ENCODE data around the gene KBTBD4. TPM values are rescaled to one million over a fixed set of nuclear protein-coding genes. Genes with fewer than 3 reads are reported as not detected.

Gene KBTBD4
- total and polyA plus RNA-seq, 2 of the 13 experiments (the other 11 are each of a cell fraction or from before 2014, with no cell fraction given): 8.5 to 12.8 TPM

GRCh38 chr11:47552566-47553405 is 26.0 kb downstream of the KBTBD4 start, which contains the start of gene CELF1 (continued):
- TF ChIP-seq ZNF230 (CRISPR knock-in tag; IDR thresholded peaks at IDR 0.05) (peak; percentile 56; the same call in 1 of the 2 replicates), NONO (IDR thresholded peaks at IDR 0.05) (no peak), NONO (CRISPR knock-in tag; conservative IDR thresholded peaks at IDR 0.05) (peak; percentile 93), KAT7 (CRISPR knock-in tag; IDR thresholded peaks at IDR 0.05; ENCODE audit: borderline replicate concordance) (peak; percentile 59; the same call in 1 of the 2 replicates), PAX8 (CRISPR knock-in tag; IDR thresholded peaks at IDR 0.05; ENCODE audit: borderline replicate concordance) (no peak), SIN3A (IDR thresholded peaks at IDR 0.05; ENCODE audit: borderline replicate concordance, low read depth, low read length) (peak; percentile 53; the same call in 1 of the 2 replicates), MAX (IDR thresholded peaks at IDR 0.05) (peak; percentile 67), POLR2AphosphoS2 (IDR thresholded peaks at IDR 0.05; ENCODE audit: low read depth, low read length) (no peak), CHD2 (IDR thresholded peaks at IDR 0.05; ENCODE audit: low read depth, low read length) (no peak), TAF1 (CRISPR knock-in tag; IDR thresholded peaks at IDR 0.05) (peak; percentile 75; the same call in 1 of the 2 replicates), ZNF335 (CRISPR knock-in tag; IDR thresholded peaks at IDR 0.05) (no peak), NKX3-1 (CRISPR knock-in tag; IDR thresholded peaks at IDR 0.05) (no peak), EZH2 (conservative IDR thresholded peaks at IDR 0.05; ENCODE audit: low read depth, low read length) (no peak), MNT (IDR thresholded peaks at IDR 0.05) (0 out of 2 replicates have a peak, but pooled peaks have one; percentile 7), SP2 (CRISPR knock-in tag; IDR thresholded peaks at IDR 0.05) (no peak), ZNF329 (CRISPR knock-in tag; IDR thresholded peaks at IDR 0.05; ENCODE audit: low read depth) (peak; percentile 14; the same call in 1 of the 2 replicates), ZZZ3 (CRISPR knock-in tag; IDR thresholded peaks at IDR 0.05; ENCODE audit: borderline replicate concordance) (no peak)
- TF ChIP-seq, protein P1, sequence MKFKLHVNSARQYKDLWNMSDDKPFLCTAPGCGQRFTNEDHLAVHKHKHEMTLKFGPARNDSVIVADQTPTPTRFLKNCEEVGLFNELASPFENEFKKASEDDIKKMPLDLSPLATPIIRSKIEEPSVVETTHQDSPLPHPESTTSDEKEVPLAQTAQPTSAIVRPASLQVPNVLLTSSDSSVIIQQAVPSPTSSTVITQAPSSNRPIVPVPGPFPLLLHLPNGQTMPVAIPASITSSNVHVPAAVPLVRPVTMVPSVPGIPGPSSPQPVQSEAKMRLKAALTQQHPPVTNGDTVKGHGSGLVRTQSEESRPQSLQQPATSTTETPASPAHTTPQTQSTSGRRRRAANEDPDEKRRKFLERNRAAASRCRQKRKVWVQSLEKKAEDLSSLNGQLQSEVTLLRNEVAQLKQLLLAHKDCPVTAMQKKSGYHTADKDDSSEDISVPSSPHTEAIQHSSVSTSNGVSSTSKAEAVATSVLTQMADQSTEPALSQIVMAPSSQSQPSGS (CRISPR knock-in tag; IDR thresholded peaks at IDR 0.05): no peak
- TF ChIP-seq, protein P2, sequence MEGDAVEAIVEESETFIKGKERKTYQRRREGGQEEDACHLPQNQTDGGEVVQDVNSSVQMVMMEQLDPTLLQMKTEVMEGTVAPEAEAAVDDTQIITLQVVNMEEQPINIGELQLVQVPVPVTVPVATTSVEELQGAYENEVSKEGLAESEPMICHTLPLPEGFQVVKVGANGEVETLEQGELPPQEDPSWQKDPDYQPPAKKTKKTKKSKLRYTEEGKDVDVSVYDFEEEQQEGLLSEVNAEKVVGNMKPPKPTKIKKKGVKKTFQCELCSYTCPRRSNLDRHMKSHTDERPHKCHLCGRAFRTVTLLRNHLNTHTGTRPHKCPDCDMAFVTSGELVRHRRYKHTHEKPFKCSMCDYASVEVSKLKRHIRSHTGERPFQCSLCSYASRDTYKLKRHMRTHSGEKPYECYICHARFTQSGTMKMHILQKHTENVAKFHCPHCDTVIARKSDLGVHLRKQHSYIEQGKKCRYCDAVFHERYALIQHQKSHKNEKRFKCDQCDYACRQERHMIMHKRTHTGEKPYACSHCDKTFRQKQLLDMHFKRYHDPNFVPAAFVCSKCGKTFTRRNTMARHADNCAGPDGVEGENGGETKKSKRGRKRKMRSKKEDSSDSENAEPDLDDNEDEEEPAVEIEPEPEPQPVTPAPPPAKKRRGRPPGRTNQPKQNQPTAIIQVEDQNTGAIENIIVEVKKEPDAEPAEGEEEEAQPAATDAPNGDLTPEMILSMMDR (CRISPR knock-in tag; IDR thresholded peaks at IDR 0.05): peak; percentile 82
- TF ChIP-seq, protein P3, sequence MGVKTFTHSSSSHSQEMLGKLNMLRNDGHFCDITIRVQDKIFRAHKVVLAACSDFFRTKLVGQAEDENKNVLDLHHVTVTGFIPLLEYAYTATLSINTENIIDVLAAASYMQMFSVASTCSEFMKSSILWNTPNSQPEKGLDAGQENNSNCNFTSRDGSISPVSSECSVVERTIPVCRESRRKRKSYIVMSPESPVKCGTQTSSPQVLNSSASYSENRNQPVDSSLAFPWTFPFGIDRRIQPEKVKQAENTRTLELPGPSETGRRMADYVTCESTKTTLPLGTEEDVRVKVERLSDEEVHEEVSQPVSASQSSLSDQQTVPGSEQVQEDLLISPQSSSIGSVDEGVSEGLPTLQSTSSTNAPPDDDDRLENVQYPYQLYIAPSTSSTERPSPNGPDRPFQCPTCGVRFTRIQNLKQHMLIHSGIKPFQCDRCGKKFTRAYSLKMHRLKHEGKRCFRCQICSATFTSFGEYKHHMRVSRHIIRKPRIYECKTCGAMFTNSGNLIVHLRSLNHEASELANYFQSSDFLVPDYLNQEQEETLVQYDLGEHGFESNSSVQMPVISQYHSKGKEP (CRISPR knock-in tag; IDR thresholded peaks at IDR 0.05): no peak; the same call in 1 of the 2 replicates
